NK-92 treated with Interleukin-12 subunit alpha and Interleukin-12 subunit beta, amount 100 ng/mL, for 24 hours (cell line): Measurements from ENCODE around the gene ELL2.

Experiments
- DNase-seq: peaks from one replicate; lab custom pipeline; 2025; lab: John Stamatoyannopoulos, UW

Gene ELL2

GRCh38 chr5:95956021-95956899, 5.4 kb downstream of the ELL2 start:
- DNase-seq = no peak

- no peak for DNase-seq
Observed at GRCh38 chr5:95954716-95955115, 6.9 kb downstream of the ELL2 start.

- no peak for DNase-seq
Observed at GRCh38 chr5:95953021-95953702, 8.5 kb downstream of the ELL2 start.

- DNase-seq = no peak
Observed at GRCh38 chr5:95951916-95952315, 9.7 kb downstream of the ELL2 start.

GRCh38 chr5:95949810-95950209, 11.8 kb downstream of the ELL2 start:
- no peak for DNase-seq

- no peak for DNase-seq
Observed at GRCh38 chr5:95948631-95949030, 13.0 kb downstream of the ELL2 start.

- DNase-seq = no peak
Observed at GRCh38 chr5:95946451-95946850, 15.2 kb downstream of the ELL2 start.

GRCh38 chr5:95942968-95943367, 18.7 kb downstream of the ELL2 start:
- no peak for DNase-seq

- no peak for DNase-seq
Observed at GRCh38 chr5:95942414-95942813, 19.2 kb downstream of the ELL2 start.

GRCh38 chr5:95941756-95942155, 19.9 kb downstream of the ELL2 start:
- no peak for DNase-seq

- DNase-seq = no peak
Observed at GRCh38 chr5:95940758-95941682, 20.6 kb downstream of the ELL2 start.

GRCh38 chr5:95939465-95939864, 22.2 kb downstream of the ELL2 start:
- no peak for DNase-seq

GRCh38 chr5:95938766-95939165, 22.9 kb downstream of the ELL2 start:
- DNase-seq = no peak

GRCh38 chr5:95938347-95938746, 23.3 kb downstream of the ELL2 start:
- no peak for DNase-seq

- DNase-seq = no peak
Observed at GRCh38 chr5:95937607-95938152, 24.0 kb downstream of the ELL2 start.

GRCh38 chr5:95936812-95937397, 24.7 kb downstream of the ELL2 start:
- no peak for DNase-seq

GRCh38 chr5:95935553-95936100, 26.0 kb downstream of the ELL2 start:
- no peak for DNase-seq

GRCh38 chr5:95934207-95934804, 27.3 kb downstream of the ELL2 start:
- no peak for DNase-seq

- DNase-seq = no peak
Observed at GRCh38 chr5:95932941-95933340, 28.7 kb downstream of the ELL2 start.

GRCh38 chr5:95931079-95931833, 30.4 kb downstream of the ELL2 start:
- no peak for DNase-seq
